Tibial artery (tissue), 4 donors: ENCODE data around the gene ZSCAN22.
A peak's percentile ranks its signal among the peaks of the same experiment; 100 is the strongest.

Experiments used
- DNase-seq, 2 donors: peaks; one replicate each; pipeline ENCODE4 v3.0.0-alpha.2; 2019
- H3K27ac ChIP-seq, 2 donors: fragments of 200-600 bp; sonication (generic) in 1 of 2; 1 replicate in 1 of 2; 2 replicates in 1 of 2; pipeline ENCODE4 v1.5.1; 2018 to 2019; ENCODE audit warnings: mild to moderate bottlenecking in 1 of 2
- H3K27me3 ChIP-seq, 2 donors: fragments of 200-600 bp; sonication (generic) in 1 of 2; one replicate each; pipeline versions ENCODE4 v1.5.1 to v1.6.0; 2016 to 2019
- H3K36me3 ChIP-seq, 3 donors: fragments of 200-600 bp; sonication (generic) in 2 of 3; one replicate each; pipeline ENCODE4 v1.5.1; 2016 to 2019; ENCODE audit warnings: mild to moderate bottlenecking in 2 of 3
- H3K4me1 ChIP-seq, 4 donors: fragments of 200-600 bp; sonication (generic) in 2 of 4; 1 replicate in 3 of 4; 2 replicates in 1 of 4; pipeline ENCODE4 v1.5.1; 2016 to 2019
- H3K4me3 ChIP-seq, 2 donors: fragments of 200-600 bp; sonication (generic) in 1 of 2; 1 replicate in 1 of 2; 2 replicates in 1 of 2; pipeline ENCODE4 v1.5.1; 2018 to 2019; ENCODE audit warnings: mild to moderate bottlenecking in 2 of 2
- H3K9me3 ChIP-seq, 3 donors: fragments of 200-600 bp; sonication (generic) in 1 of 3; one replicate each; pipeline ENCODE4 v1.5.1; 2016 to 2019
- intact Hi-C: fragments of 100-400 bp; cut with DNase I; formaldehyde crosslinking; loops from one replicate; pipeline ENCODE4 v1.15.0; 2023; ENCODE audit warnings: low total_unique reads
- TF ChIP-seq, protein P1 (sequence below), 2 experiments: fragments of 200-600 bp in 1 of 2; fragments of 450-650 bp in 1 of 2; IDR thresholded peaks; one replicate each; pipeline ENCODE4 v1.5.1; 2017 to 2019; ENCODE audit warnings: antibody characterized with exemption in 2 of 2, mild to moderate bottlenecking in 1 of 2, moderate library complexity in 1 of 2

Gene ZSCAN22

DNA sequence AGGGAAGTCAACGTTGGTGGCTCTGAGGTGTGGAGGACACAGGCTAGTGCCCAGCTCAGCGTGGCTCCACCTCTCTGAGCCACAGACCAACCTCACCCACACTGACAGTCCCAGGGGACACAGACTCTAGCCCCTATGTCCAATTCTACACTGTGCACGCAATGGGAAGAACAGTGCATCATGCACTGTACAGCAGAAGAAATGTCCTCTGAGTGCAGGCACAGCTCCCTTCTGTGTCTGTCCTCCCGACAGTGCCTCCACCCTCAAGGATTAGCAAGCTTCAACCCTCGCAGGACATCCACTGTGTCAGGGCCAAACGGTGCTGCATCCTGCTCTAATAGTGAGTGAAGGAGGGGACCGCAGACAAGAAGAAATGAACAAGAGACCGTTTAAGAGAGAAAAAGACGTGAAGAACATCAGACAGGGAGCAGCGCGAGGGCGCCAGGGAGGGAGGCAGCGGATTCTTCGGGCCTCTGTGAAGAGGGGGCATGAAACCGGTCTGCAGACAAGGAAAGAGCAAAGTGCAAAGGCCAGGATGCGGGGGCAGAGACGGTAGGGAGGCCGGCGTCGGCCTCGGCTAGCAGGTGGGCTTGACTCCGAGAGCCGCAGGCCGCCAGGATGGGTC is 53.4 kb downstream of the ZSCAN22 start:
- no peak for DNase-seq
- H3K4me3 ChIP-seq: peak overlapping the region; percentile 66 to 90
- H3K4me1 ChIP-seq: peaks cover 6 to 26% (median 22%) of the 10 kb centered on the region in 4 donors
- peak overlapping the region; percentile 87 to 95 for H3K27ac ChIP-seq
- H3K9me3 ChIP-seq: no peaks in the 10 kb centered on the region
- TF ChIP-seq, protein P1, sequence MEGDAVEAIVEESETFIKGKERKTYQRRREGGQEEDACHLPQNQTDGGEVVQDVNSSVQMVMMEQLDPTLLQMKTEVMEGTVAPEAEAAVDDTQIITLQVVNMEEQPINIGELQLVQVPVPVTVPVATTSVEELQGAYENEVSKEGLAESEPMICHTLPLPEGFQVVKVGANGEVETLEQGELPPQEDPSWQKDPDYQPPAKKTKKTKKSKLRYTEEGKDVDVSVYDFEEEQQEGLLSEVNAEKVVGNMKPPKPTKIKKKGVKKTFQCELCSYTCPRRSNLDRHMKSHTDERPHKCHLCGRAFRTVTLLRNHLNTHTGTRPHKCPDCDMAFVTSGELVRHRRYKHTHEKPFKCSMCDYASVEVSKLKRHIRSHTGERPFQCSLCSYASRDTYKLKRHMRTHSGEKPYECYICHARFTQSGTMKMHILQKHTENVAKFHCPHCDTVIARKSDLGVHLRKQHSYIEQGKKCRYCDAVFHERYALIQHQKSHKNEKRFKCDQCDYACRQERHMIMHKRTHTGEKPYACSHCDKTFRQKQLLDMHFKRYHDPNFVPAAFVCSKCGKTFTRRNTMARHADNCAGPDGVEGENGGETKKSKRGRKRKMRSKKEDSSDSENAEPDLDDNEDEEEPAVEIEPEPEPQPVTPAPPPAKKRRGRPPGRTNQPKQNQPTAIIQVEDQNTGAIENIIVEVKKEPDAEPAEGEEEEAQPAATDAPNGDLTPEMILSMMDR (IDR thresholded peaks at IDR 0.05): no peak
- no peaks in the 10 kb centered on the region for H3K27me3 ChIP-seq
- H3K36me3 ChIP-seq: no peaks in the 10 kb centered on the region
- intact Hi-C loops: loop anchor here (2.0 kb wide), 1 partner anchor 17 kb away; the partner anchor contains the start of gene ZNF497

DNA sequence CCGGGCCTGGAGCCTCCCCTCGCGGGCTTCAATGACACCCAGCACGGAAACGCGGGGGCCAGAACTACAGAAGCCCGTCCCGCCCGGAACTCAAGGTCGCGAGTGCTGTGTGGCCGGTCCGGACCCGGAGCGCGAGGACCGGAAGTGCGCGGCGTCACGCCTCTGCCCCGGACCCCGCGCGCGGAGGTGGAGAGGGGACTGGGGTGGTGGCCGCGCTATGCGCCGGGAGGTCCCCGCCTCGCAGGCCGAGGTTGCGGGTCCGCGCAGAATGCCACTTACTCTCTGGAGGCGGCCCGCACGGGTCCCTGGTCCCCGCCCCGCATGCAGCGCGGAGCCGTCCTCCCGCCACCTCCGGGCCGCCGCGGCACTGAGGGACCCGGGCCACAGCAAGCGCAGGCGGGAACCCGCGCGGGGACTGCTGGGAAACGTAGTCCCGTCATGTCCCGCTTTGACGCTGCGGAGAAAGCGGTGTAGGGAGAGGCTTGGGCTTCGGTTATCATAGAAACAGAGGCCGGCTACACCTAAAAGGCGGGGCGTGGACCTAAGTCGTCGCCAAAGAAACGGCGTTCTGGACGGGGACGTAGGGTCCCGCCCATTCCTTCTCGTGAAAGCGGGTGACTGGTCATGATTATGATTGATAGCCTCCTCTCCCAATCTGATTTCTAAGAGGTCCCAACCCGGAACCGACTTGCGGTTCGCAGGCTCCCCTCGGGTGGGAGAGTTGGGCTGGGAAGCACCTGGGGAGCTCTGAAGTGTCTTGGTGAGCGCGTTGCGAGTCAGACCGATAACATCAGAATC is 54.1 kb downstream of the ZSCAN22 start, which contains the start of gene ZNF837:
Gene ZNF837 (minus strand): TSS at position 369 of the 798 bp plus-strand sequence. CDS start 11,698 bp downstream, outside the sequence.
- TF ChIP-seq, protein P1 (IDR thresholded peaks at IDR 0.05): peak in 1 of 2 experiments; percentile 30
- no peaks in the 10 kb centered on the region for H3K36me3 ChIP-seq
- intact Hi-C loops: loop anchor here (2.0 kb wide), 1 partner anchor 18 kb away; the partner anchor contains the start of gene ZNF497
- peak within 1 kb of the TSS; percentile 66 to 90 for H3K4me3 ChIP-seq
- H3K27ac ChIP-seq: peak within 1 kb of the TSS; percentile 87 to 95
- peak; percentile 98 to 100 for DNase-seq
- no peaks in the 10 kb centered on the region for H3K9me3 ChIP-seq
- H3K27me3 ChIP-seq: no peaks in the 10 kb centered on the region
- peaks cover 6 to 33% (median 29%) of the 10 kb centered on the region in 4 donors for H3K4me1 ChIP-seq

DNA sequence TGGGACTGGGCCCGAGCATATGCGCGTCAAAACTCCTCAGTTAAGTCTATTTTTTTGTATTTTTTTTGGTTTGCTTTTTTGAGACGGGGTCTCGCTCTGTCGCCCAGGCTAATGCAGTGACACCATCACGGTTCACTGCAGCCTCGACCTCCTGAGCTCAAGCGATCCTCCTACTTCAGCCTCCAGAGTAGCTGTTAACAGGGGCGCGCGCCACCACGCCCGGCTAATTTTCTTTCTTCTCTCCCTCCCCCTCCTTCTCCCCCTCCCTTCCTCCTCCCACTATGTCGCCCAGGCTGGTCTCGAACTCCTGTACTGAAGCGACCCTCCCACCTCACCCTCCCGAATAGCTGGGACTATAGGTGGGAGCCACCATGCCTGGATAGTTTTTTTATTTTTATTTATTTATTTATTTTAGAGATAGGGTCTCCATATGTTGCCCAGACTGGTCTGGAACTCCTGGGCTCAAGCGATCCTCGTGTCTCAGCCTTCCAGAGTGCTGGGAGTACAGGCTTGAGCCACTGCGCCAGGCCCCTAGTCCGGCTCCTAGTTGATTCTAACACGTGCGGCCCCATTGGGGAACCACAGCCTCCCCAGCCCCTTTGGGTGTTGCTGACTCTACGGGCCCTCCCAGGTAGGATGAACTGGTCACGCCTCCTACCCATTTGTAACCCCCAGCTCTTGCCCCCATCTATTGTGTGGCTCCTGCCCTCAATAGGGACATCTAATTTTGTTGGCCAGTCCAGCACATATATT is 54.8 kb downstream of the ZSCAN22 start:
- Histone ChIP-seq H3K27me3 (no peaks in the 10 kb centered on the region), H3K4me3 (peak overlapping the region; percentile 66 to 90), H3K4me1 (peaks cover 6 to 39% (median 34%) of the 10 kb centered on the region in 4 donors), H3K36me3 (no peaks in the 10 kb centered on the region), H3K9me3 (no peaks in the 10 kb centered on the region), H3K27ac (peak overlapping the region; percentile 87 to 95)
- intact Hi-C loops: loop anchor here (2.0 kb wide), 1 partner anchor 19 kb away; the partner anchor contains the start of gene ZNF497
- DNase-seq: no peak
- TF ChIP-seq, protein P1 (IDR thresholded peaks at IDR 0.05): no peak

DNA sequence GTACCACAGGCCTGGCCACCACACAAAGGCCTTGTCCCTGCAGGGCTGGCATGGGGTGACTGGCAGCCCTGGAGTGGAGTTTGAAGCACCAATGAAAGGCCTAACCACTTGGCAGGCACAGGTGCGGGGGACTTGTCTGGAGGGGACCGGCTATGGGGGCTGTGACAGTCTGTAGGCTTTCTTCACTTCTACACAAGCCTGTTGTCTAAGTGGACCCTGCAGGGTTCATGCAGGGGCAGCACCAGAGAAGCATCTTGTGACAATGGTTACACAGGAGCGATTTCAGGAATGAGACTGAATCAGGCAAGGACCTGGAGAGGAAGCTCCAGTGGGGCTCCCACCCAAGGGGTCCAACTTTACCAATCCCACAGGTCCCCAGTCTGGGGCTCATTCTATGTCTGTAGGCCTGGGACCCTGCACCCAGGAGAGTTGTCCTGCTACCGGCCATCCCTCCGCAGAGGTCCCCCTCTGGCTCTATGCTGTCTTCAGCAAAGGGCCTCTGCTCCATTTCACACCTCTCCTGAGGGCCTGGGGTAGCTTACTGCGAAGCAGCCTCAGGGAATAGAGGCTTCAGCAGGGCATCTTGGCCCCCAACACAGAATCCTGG is 56.3 kb downstream of the ZSCAN22 start:
- Histone ChIP-seq H3K9me3 (no peaks in the 10 kb centered on the region), H3K36me3 (peaks cover 0 to 2% (median 0%) of the 10 kb centered on the region in 3 donors), H3K27ac (no peak overlapping the region), H3K27me3 (no peaks in the 10 kb centered on the region), H3K4me3 (no peak overlapping the region), H3K4me1 (peaks cover 6 to 46% (median 41%) of the 10 kb centered on the region in 4 donors)
- intact Hi-C loops: no loop called here
- DNase-seq: no peak
- TF ChIP-seq, protein P1 (IDR thresholded peaks at IDR 0.05): no peak
